ENCODE measurements around the gene DMTF1. TPM values are rescaled to one million over a fixed set of nuclear protein-coding genes. Genes with fewer than 3 reads are reported as not detected.
"Not testable (repeated sequence)": the region's sequence is repeated elsewhere in the genome, so short reads cannot be mapped to it uniquely, and the experiment has no call there.

DMTF1 gene
- total RNA-seq, 4 donors from 2014 or later: 64.4 to 121 (median 78.4) TPM

DNA sequence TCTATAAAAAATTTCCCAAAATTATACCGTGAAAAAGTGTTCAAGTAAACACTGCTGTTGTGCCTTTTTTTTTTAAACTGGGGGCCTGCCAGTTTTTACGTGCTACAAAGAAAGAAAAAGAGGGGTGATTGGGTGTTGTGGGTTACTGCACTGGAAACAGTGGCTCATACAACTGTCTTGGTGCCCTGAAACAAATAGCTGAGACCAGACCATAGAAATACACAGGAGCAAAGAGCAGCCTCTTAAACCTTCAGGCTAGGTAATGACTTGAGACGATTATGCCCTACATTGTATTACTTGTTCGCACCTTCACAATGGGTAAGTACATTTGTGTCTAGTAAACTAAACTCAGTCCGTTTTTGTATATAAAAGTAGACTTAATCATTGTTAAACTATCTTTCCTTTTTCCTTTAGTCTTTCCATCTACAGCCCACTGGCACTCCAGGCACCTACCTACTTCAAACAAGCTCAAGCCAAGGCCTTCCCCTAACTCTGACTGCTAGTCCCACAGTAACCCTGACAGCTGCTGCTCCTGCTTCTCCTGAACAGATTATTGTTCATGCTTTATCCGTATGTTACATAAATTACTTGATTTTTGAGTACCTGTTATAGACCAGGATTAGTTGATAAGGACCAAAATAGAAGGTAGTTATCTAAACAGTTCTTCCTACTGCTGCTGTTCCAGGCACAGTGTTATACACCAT lies 40.7 kb downstream of the DMTF1 start:
- DNase-seq (ENCODE audit: low spot score): no peak
- no peak for ATAC-seq (ENCODE audit: low FRiP score)
- TF ChIP-seq, protein P1, sequence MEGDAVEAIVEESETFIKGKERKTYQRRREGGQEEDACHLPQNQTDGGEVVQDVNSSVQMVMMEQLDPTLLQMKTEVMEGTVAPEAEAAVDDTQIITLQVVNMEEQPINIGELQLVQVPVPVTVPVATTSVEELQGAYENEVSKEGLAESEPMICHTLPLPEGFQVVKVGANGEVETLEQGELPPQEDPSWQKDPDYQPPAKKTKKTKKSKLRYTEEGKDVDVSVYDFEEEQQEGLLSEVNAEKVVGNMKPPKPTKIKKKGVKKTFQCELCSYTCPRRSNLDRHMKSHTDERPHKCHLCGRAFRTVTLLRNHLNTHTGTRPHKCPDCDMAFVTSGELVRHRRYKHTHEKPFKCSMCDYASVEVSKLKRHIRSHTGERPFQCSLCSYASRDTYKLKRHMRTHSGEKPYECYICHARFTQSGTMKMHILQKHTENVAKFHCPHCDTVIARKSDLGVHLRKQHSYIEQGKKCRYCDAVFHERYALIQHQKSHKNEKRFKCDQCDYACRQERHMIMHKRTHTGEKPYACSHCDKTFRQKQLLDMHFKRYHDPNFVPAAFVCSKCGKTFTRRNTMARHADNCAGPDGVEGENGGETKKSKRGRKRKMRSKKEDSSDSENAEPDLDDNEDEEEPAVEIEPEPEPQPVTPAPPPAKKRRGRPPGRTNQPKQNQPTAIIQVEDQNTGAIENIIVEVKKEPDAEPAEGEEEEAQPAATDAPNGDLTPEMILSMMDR (IDR thresholded peaks at IDR 0.05): no peak

DNA sequence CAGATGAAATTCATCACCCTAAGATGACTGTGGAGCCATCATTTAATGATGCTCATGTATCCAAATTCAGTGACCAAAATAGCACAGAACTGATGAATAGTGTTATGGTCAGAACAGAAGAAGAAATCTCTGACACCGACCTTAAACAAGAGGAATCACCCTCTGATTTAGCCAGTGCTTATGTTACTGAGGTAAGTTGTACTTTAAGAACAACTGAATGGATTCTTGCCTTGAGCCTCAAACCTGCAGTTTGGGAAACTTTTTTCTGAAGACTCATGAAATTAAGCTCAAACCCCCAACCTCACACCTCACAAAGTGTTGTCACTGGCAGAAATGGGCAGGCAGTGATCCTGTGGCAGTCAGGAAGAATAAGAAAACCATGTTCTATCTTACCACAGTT lies 41.7 kb downstream of the DMTF1 start:
- TF ChIP-seq, protein P1 (IDR thresholded peaks at IDR 0.05): no peak
- DNase-seq (ENCODE audit: low spot score): no peak
- ATAC-seq (ENCODE audit: low FRiP score): no peak

DNA sequence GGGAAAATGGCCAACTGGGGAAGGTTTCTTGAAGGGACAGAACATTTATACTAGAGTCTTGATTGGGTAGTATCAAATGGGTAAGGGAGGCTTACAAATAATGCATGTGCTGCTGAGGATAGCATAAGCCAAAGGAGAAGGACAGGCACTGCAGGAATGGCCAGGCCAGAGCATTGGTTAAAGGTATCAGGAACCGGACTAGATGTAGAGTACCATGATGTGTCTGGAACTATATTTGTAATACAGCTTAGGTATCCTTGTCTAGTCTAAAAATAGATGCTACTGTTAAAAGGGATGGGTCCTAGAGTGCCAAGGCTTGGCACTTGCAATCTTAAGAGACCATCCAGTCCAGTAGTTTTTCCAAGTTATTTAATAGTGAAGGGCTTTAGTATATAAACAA lies 47.0 kb downstream of the DMTF1 start:
- DNase-seq (ENCODE audit: low spot score) (no peak), ATAC-seq (ENCODE audit: low FRiP score) (no peak)
- TF ChIP-seq, protein P1 (IDR thresholded peaks at IDR 0.05): no peak

DNA sequence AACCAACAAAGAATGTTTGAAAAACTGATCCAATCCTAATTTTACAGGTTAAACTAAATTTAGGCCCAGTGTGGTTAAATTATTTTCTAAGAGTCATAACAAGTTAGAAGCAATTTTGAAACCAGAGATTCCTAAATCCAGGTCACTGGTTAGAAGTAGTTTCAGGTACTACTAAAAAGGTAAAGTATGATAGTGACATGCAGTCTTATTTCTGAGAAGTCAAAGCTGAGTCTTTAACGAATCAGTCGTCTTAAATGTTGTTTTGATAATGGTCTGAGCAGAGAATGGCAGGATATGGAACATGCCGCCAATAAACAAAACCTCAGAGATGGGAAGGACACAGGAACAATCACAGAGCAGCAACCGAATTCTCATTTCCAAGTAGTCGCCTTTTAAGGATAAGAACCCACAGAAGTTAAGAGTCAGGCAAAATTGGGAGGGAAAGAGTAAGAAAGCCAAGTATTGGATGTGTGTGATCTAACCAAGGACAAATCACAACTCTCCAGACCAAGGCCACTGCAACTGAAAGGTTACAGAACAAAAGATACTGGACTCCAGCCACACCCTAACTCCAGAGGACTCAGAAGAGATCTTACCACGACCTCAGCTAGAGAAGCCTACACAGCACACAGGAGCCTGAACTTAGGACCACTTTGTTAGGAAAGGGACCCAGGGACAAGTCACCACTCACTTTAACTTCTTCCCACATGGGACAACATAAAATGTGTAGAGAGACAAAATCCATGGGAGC lies 47.6 kb downstream of the DMTF1 start:
- DNase-seq (ENCODE audit: low spot score) (no peak), ATAC-seq (ENCODE audit: low FRiP score) (no peak)
- TF ChIP-seq, protein P1 (IDR thresholded peaks at IDR 0.05): no peak

DNA sequence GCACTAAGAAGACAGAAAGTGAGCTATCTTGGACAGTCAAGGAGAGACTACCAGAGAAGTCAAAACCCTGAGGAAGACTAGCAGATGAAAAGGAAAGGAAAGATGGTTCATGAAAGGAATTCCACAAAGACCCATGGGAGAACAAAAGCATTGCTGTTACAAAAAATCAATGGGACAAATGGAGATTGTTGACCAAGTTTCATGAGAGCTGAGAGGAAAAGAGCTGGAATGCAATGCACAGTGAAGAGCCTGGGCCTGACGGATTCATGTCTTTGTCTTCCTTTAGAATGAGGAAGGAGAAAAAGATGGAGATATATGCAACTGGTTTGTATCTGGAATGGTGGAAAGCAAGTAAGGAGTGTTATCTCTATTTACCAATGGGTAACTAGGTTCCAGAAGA lies 50.0 kb downstream of the DMTF1 start:
- DNase-seq (ENCODE audit: low spot score) (no peak), ATAC-seq (ENCODE audit: low FRiP score) (no peak)
- TF ChIP-seq, protein P1 (IDR thresholded peaks at IDR 0.05): no peak

DNA sequence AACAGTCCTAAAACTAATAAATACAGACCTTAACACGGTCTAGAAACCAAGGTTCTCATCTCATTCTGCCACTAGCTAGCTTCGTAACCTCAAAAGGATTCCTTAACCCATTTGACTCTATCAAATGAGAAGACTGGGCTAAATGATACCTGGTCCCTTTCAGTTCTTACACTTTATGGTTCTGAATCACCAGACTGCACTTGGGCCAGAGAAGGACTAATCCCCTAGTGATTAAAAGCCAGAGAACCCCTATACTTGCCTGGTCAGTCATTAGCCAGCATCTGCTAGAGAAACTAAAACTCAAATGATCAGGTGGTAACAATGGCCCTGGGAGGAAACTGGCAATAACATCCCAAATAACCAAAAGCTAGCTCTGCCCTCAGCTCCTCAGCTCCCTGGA lies 50.5 kb downstream of the DMTF1 start:
- TF ChIP-seq, protein P1 (IDR thresholded peaks at IDR 0.05): no peak
- ATAC-seq (ENCODE audit: low FRiP score) (no peak), DNase-seq (ENCODE audit: low spot score) (no peak)

DNA sequence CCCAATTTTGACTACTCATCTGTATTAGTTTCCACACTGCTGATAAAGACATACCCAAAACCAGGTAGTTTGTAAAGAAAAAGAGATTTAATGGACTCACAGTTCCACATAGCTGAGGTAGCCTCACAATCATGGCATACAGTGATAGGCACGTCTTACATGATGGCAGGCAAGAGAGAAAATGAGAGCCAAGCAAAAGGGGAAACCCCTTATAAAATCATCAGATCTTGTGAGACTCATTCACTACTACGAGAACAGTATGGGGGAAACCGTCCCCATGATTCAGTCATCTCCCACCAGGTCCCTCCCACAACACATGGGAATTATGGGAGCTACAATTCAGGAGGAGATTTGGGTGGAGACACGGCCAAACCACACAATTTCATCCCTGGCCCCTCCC lies 51.7 kb downstream of the DMTF1 start:
- ATAC-seq (ENCODE audit: low FRiP score): not testable (repeated sequence)

More for the DNA sequence above, 51.7 kb downstream of the DMTF1 start:
- DNase-seq (ENCODE audit: low spot score): not testable (repeated sequence)
